Measurements from ENCODE around the gene TMEM41B.
A peak's percentile ranks its signal among the peaks of the same experiment; 100 is the strongest.
"Not testable (repeated sequence)": the region's sequence is repeated elsewhere in the genome, so short reads cannot be mapped to it uniquely, and the experiment has no call there.

The TMEM41B gene

GRCh38 chr11:9266132-9266736 is 48.2 kb downstream of the TMEM41B start:
- H3K27ac ChIP-seq (ENCODE audit: low read length): no peak overlapping the region
- peak overlapping the region; percentile 70; the same call in 1 of the 2 replicates for H3K4me3 ChIP-seq (ENCODE audit: low read length)
- H3K9ac ChIP-seq (ENCODE audit: low read depth, low read length): peak overlapping the region; percentile 80; the same call in 1 of the 2 replicates

GRCh38 chr11:9265211-9266131 is 48.9 kb downstream of the TMEM41B start, which contains the start of gene DENND5A:
Gene DENND5A (minus strand): TSS chr11:9265350. CDS start chr11:9265069, 281 bp downstream.
- Histone ChIP-seq H3K4me3 (ENCODE audit: low read length) (peak within 1 kb of the TSS; percentile 97), H3K27ac (ENCODE audit: low read length) (no peak within 1 kb of the TSS), H3K9ac (ENCODE audit: low read depth, low read length) (peak within 1 kb of the TSS; percentile 92), H3K9me3 (ENCODE audit: insufficient read depth, low read depth, low read length) (no peaks in the 10 kb centered on the region), H3K4me1 (ENCODE audit: insufficient read depth, low read length) (peaks cover 15% of the 10 kb centered on the region), H3K36me3 (ENCODE audit: insufficient read depth, low read depth, low read length) (no peaks in the 10 kb centered on the region), H3K27me3 (ENCODE audit: insufficient read depth, low read length) (no peaks in the 10 kb centered on the region; the same call in 1 of the 2 replicates)

More at GRCh38 chr11:9266132-9266736, 48.2 kb downstream of the TMEM41B start:
- H3K9me3 ChIP-seq (ENCODE audit: insufficient read depth, low read depth, low read length): no peaks in the 10 kb centered on the region
- peaks cover 14% of the 10 kb centered on the region for H3K4me1 ChIP-seq (ENCODE audit: insufficient read depth, low read length)
- H3K27me3 ChIP-seq (ENCODE audit: insufficient read depth, low read length): no peaks in the 10 kb centered on the region; the same call in 1 of the 2 replicates
- H3K36me3 ChIP-seq (ENCODE audit: insufficient read depth, low read depth, low read length): no peaks in the 10 kb centered on the region

GRCh38 chr11:9264316-9265210 is 49.8 kb downstream of the TMEM41B start:
- Histone ChIP-seq H3K9ac (ENCODE audit: low read depth, low read length) (peak overlapping the region; percentile 92), H3K4me3 (ENCODE audit: low read length) (peak overlapping the region; percentile 97), H3K4me1 (ENCODE audit: insufficient read depth, low read length) (peaks cover 17% of the 10 kb centered on the region), H3K36me3 (ENCODE audit: insufficient read depth, low read depth, low read length) (no peaks in the 10 kb centered on the region), H3K27ac (ENCODE audit: low read length) (no peak overlapping the region), H3K27me3 (ENCODE audit: insufficient read depth, low read length) (no peaks in the 10 kb centered on the region; the same call in 1 of the 2 replicates), H3K9me3 (ENCODE audit: insufficient read depth, low read depth, low read length) (no peaks in the 10 kb centered on the region)

GRCh38 chr11:9263840-9264315 is 50.5 kb downstream of the TMEM41B start:
- Histone ChIP-seq H3K27ac (ENCODE audit: low read length) (no peak overlapping the region), H3K27me3 (ENCODE audit: insufficient read depth, low read length) (no peaks in the 10 kb centered on the region; the same call in 1 of the 2 replicates), H3K36me3 (ENCODE audit: insufficient read depth, low read depth, low read length) (no peaks in the 10 kb centered on the region), H3K9me3 (ENCODE audit: insufficient read depth, low read depth, low read length) (no peaks in the 10 kb centered on the region), H3K4me1 (ENCODE audit: insufficient read depth, low read length) (peaks cover 17% of the 10 kb centered on the region), H3K4me3 (ENCODE audit: low read length) (peak overlapping the region; percentile 97), H3K9ac (ENCODE audit: low read depth, low read length) (peak overlapping the region; percentile 92; the same call in 1 of the 2 replicates)

- not testable (repeated sequence) for H3K27me3 ChIP-seq (ENCODE audit: insufficient read depth, low read length); H3K36me3 ChIP-seq (ENCODE audit: insufficient read depth, low read depth, low read length); H3K4me1 ChIP-seq (ENCODE audit: insufficient read depth, low read length); H3K9ac ChIP-seq (ENCODE audit: low read depth, low read length); H3K4me3 ChIP-seq (ENCODE audit: low read length); H3K27ac ChIP-seq (ENCODE audit: low read length); H3K9me3 ChIP-seq (ENCODE audit: insufficient read depth, low read depth, low read length)
Measured at GRCh38 chr11:9260838-9261146, 53.6 kb downstream of the TMEM41B start.

GRCh38 chr11:9259981-9260837 is 54.2 kb downstream of the TMEM41B start:
- Histone ChIP-seq H3K4me3 (ENCODE audit: low read length) (no peak overlapping the region), H3K36me3 (ENCODE audit: insufficient read depth, low read depth, low read length) (peaks cover 8% of the 10 kb centered on the region; the same call in 1 of the 2 replicates), H3K4me1 (ENCODE audit: insufficient read depth, low read length) (peaks cover 6% of the 10 kb centered on the region; the same call in 1 of the 2 replicates), H3K27me3 (ENCODE audit: insufficient read depth, low read length) (no peaks in the 10 kb centered on the region; the same call in 1 of the 2 replicates), H3K9ac (ENCODE audit: low read depth, low read length) (no peak overlapping the region), H3K9me3 (ENCODE audit: insufficient read depth, low read depth, low read length) (no peaks in the 10 kb centered on the region), H3K27ac (ENCODE audit: low read length) (no peak overlapping the region)

GRCh38 chr11:9258279-9258678 is 56.1 kb downstream of the TMEM41B start:
- not testable (repeated sequence) for H3K4me1 ChIP-seq (ENCODE audit: insufficient read depth, low read length); H3K4me3 ChIP-seq (ENCODE audit: low read length); H3K9me3 ChIP-seq (ENCODE audit: insufficient read depth, low read depth, low read length); H3K27ac ChIP-seq (ENCODE audit: low read length); H3K9ac ChIP-seq (ENCODE audit: low read depth, low read length); H3K27me3 ChIP-seq (ENCODE audit: insufficient read depth, low read length)
- peaks cover 15% of the 10 kb centered on the region; the same call in 1 of the 2 replicates for H3K36me3 ChIP-seq (ENCODE audit: insufficient read depth, low read depth, low read length)

- H3K4me3 ChIP-seq (ENCODE audit: low read length): no peak overlapping the region
- H3K27me3 ChIP-seq (ENCODE audit: insufficient read depth, low read length): no peaks in the 10 kb centered on the region
- no peaks in the 10 kb centered on the region for H3K4me1 ChIP-seq (ENCODE audit: insufficient read depth, low read length)
- no peak overlapping the region for H3K9ac ChIP-seq (ENCODE audit: low read depth, low read length)
- H3K36me3 ChIP-seq (ENCODE audit: insufficient read depth, low read depth, low read length): peaks cover 15% of the 10 kb centered on the region; the same call in 1 of the 2 replicates
- H3K27ac ChIP-seq (ENCODE audit: low read length): no peak overlapping the region
- no peaks in the 10 kb centered on the region for H3K9me3 ChIP-seq (ENCODE audit: insufficient read depth, low read depth, low read length)
Measured at GRCh38 chr11:9254416-9254815, 60.0 kb downstream of the TMEM41B start.

GRCh38 chr11:9253086-9253485 is 61.3 kb downstream of the TMEM41B start:
- Histone ChIP-seq H3K9me3 (ENCODE audit: insufficient read depth, low read depth, low read length) (no peaks in the 10 kb centered on the region), H3K4me1 (ENCODE audit: insufficient read depth, low read length) (no peaks in the 10 kb centered on the region), H3K36me3 (ENCODE audit: insufficient read depth, low read depth, low read length) (peaks cover 15% of the 10 kb centered on the region; the same call in 1 of the 2 replicates), H3K4me3 (ENCODE audit: low read length) (no peak overlapping the region), H3K27ac (ENCODE audit: low read length) (no peak overlapping the region), H3K27me3 (ENCODE audit: insufficient read depth, low read length) (no peaks in the 10 kb centered on the region), H3K9ac (ENCODE audit: low read depth, low read length) (no peak overlapping the region)

GRCh38 chr11:9251311-9251710 is 63.1 kb downstream of the TMEM41B start:
- Histone ChIP-seq H3K27ac (ENCODE audit: low read length) (no peak overlapping the region), H3K36me3 (ENCODE audit: insufficient read depth, low read depth, low read length) (peaks cover 15% of the 10 kb centered on the region; the same call in 1 of the 2 replicates), H3K4me1 (ENCODE audit: insufficient read depth, low read length) (no peaks in the 10 kb centered on the region; the same call in 1 of the 2 replicates), H3K4me3 (ENCODE audit: low read length) (no peak overlapping the region), H3K27me3 (ENCODE audit: insufficient read depth, low read length) (no peaks in the 10 kb centered on the region), H3K9ac (ENCODE audit: low read depth, low read length) (no peak overlapping the region), H3K9me3 (ENCODE audit: insufficient read depth, low read depth, low read length) (no peaks in the 10 kb centered on the region)
